ENCODE measurements around the gene RABGGTA.

The RABGGTA gene

DNA sequence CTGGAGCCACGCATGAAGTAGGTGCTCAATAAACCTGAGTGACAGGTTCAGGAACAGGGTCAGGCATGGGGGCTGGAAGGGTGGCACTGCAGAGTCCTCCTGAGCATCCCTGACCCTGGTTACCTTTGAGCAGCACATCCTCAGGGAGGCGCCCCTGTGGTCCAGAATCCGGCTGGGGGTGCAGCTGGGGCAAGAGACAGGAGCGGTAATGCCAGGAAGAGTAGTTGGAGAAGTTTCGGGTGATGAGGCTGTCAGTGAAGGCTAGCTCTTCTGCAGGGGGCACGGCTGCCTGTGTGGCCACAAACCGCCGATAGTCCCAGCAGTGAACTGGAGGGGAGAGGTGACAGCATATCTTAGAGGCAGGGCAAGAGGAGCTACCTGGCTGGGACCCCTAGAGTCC lies 2.0 kb downstream of the RABGGTA start:
- Histone ChIP-seq H3K79me1 (ENCODE audit: low read length) (peaks cover 13% of the 10 kb centered on the region), H3K4me2 (ENCODE audit: low read length) (no peak overlapping the region), H2BK120ac (ENCODE audit: insufficient read depth, low read length, poor library complexity) (no peak overlapping the region), H3K9ac (ENCODE audit: low read length) (no peak overlapping the region), H4K8ac (ENCODE audit: low read depth, low read length) (no peak overlapping the region), H2BK12ac (ENCODE audit: low read length) (no peak overlapping the region), H2AFZ (ENCODE audit: insufficient read depth, low read length, poor library complexity) (no peak overlapping the region), H4K12ac (ENCODE audit: low read depth, low read length) (no peak overlapping the region), H3K14ac (ENCODE audit: low read length) (no peak overlapping the region), H2BK5ac (ENCODE audit: low read depth, low read length, poor library complexity) (no peak overlapping the region), H3K23ac (ENCODE audit: low read length) (no peak overlapping the region), H3K4me3 (ENCODE audit: low read depth, low read length) (no peak overlapping the region), H3K4me1 (ENCODE audit: control insufficient read depth in 1 of 2, insufficient read depth in 2 of 2, low read length in 2 of 2) (peaks cover 11 to 16% of the 10 kb centered on the region in 2 experiments), H3K36me3 (ENCODE audit: control insufficient read depth in 1 of 2, insufficient read depth in 2 of 2, low read length in 2 of 2) (peaks cover 30 to 40% of the 10 kb centered on the region in 2 experiments), H4K91ac (ENCODE audit: low read depth, low read length) (no peak overlapping the region), H3K27me3 (ENCODE audit: insufficient read depth, low read length) (no peaks in the 10 kb centered on the region), H3K4ac (ENCODE audit: low read depth, low read length) (no peak overlapping the region), H3K79me2 (ENCODE audit: control insufficient read depth, insufficient read depth, low read length, poor library complexity) (peaks cover 4% of the 10 kb centered on the region), H3K27ac (ENCODE audit: low read depth, low read length) (no peak overlapping the region), H3K18ac (ENCODE audit: low read length) (no peak overlapping the region), H2AK5ac (ENCODE audit: low read length) (no peak overlapping the region), H3K9me3 (ENCODE audit: insufficient read depth, low read depth, low read length) (no peaks in the 10 kb centered on the region)
- DNase-seq, result no peak
- WGBS (ENCODE audit: extremely low coverage, insufficient coverage, insufficient read length), result no CpG with 5 or more reads among the region's 8 CpGs

GRCh38 chr14:24268225-24268624 lies 3.2 kb downstream of the RABGGTA start:
- Histone ChIP-seq H3K23ac (ENCODE audit: low read length) (no peak overlapping the region), H3K79me1 (ENCODE audit: low read length) (peaks cover 23% of the 10 kb centered on the region), H3K36me3 (ENCODE audit: control insufficient read depth in 1 of 2, insufficient read depth in 2 of 2, low read length in 2 of 2) (peaks cover 30 to 40% of the 10 kb centered on the region in 2 experiments), H2BK5ac (ENCODE audit: low read depth, low read length, poor library complexity) (no peak overlapping the region), H3K4me1 (ENCODE audit: control insufficient read depth in 1 of 2, insufficient read depth in 2 of 2, low read length in 2 of 2) (peaks cover 21 to 23% of the 10 kb centered on the region in 2 experiments), H2AK5ac (ENCODE audit: low read length) (no peak overlapping the region), H3K4me2 (ENCODE audit: low read length) (no peak overlapping the region), H3K4me3 (ENCODE audit: low read depth, low read length) (no peak overlapping the region), H2AFZ (ENCODE audit: insufficient read depth, low read length, poor library complexity) (no peak overlapping the region), H4K12ac (ENCODE audit: low read depth, low read length) (no peak overlapping the region), H3K27ac (ENCODE audit: low read depth, low read length) (no peak overlapping the region), H3K18ac (ENCODE audit: low read length) (no peak overlapping the region), H3K27me3 (ENCODE audit: insufficient read depth, low read length) (no peaks in the 10 kb centered on the region), H2BK12ac (ENCODE audit: low read length) (no peak overlapping the region), H3K4ac (ENCODE audit: low read depth, low read length) (no peak overlapping the region), H3K14ac (ENCODE audit: low read length) (no peak overlapping the region), H2BK120ac (ENCODE audit: insufficient read depth, low read length, poor library complexity) (no peak overlapping the region), H3K9me3 (ENCODE audit: insufficient read depth, low read depth, low read length) (no peaks in the 10 kb centered on the region), H4K91ac (ENCODE audit: low read depth, low read length) (no peak overlapping the region), H4K8ac (ENCODE audit: low read depth, low read length) (no peak overlapping the region), H3K9ac (ENCODE audit: low read length) (no peak overlapping the region), H3K79me2 (ENCODE audit: control insufficient read depth, insufficient read depth, low read length, poor library complexity) (peaks cover 5% of the 10 kb centered on the region)
- WGBS (ENCODE audit: extremely low coverage, insufficient coverage, insufficient read length), result no CpG with 5 or more reads among the region's 9 CpGs
- DNase-seq, result no peak

- H3K79me1 ChIP-seq (ENCODE audit: low read length), result peaks cover 30% of the 10 kb centered on the region
- no peak overlapping the region for H3K9ac ChIP-seq (ENCODE audit: low read length)
- H3K79me2 ChIP-seq (ENCODE audit: control insufficient read depth, insufficient read depth, low read length, poor library complexity), result peaks cover 9% of the 10 kb centered on the region
- H3K14ac ChIP-seq (ENCODE audit: low read length), result no peak overlapping the region
- no peak overlapping the region for H3K23ac ChIP-seq (ENCODE audit: low read length)
- no peak overlapping the region for H4K91ac ChIP-seq (ENCODE audit: low read depth, low read length)
- peaks cover 28 to 30% of the 10 kb centered on the region in 2 experiments for H3K4me1 ChIP-seq (ENCODE audit: control insufficient read depth in 1 of 2, insufficient read depth in 2 of 2, low read length in 2 of 2)
- H2AK5ac ChIP-seq (ENCODE audit: low read length), result no peak overlapping the region
- H3K36me3 ChIP-seq (ENCODE audit: control insufficient read depth in 1 of 2, insufficient read depth in 2 of 2, low read length in 2 of 2), result peaks cover 30 to 40% of the 10 kb centered on the region in 2 experiments
- no peak overlapping the region for H4K12ac ChIP-seq (ENCODE audit: low read depth, low read length)
- H3K27ac ChIP-seq (ENCODE audit: low read depth, low read length), result no peak overlapping the region
- no peak overlapping the region for H3K4me3 ChIP-seq (ENCODE audit: low read depth, low read length)
- H3K18ac ChIP-seq (ENCODE audit: low read length), result no peak overlapping the region
- WGBS (ENCODE audit: extremely low coverage, insufficient coverage, insufficient read length), result no CpG with 5 or more reads among the region's 9 CpGs
- no peak overlapping the region for H3K4me2 ChIP-seq (ENCODE audit: low read length)
- no peak overlapping the region for H3K4ac ChIP-seq (ENCODE audit: low read depth, low read length)
- H4K8ac ChIP-seq (ENCODE audit: low read depth, low read length), result no peak overlapping the region
- H3K9me3 ChIP-seq (ENCODE audit: insufficient read depth, low read depth, low read length), result no peaks in the 10 kb centered on the region
- H2BK120ac ChIP-seq (ENCODE audit: insufficient read depth, low read length, poor library complexity), result no peak overlapping the region
- no peaks in the 10 kb centered on the region for H3K27me3 ChIP-seq (ENCODE audit: insufficient read depth, low read length)
- H2BK12ac ChIP-seq (ENCODE audit: low read length), result no peak overlapping the region
- H2AFZ ChIP-seq (ENCODE audit: insufficient read depth, low read length, poor library complexity), result no peak overlapping the region
- peak in 1 of 2 donors; percentile 40 for DNase-seq
- H2BK5ac ChIP-seq (ENCODE audit: low read depth, low read length, poor library complexity), result no peak overlapping the region
Measured at GRCh38 chr14:24267516-24267915, 3.9 kb downstream of the RABGGTA start.

DNA sequence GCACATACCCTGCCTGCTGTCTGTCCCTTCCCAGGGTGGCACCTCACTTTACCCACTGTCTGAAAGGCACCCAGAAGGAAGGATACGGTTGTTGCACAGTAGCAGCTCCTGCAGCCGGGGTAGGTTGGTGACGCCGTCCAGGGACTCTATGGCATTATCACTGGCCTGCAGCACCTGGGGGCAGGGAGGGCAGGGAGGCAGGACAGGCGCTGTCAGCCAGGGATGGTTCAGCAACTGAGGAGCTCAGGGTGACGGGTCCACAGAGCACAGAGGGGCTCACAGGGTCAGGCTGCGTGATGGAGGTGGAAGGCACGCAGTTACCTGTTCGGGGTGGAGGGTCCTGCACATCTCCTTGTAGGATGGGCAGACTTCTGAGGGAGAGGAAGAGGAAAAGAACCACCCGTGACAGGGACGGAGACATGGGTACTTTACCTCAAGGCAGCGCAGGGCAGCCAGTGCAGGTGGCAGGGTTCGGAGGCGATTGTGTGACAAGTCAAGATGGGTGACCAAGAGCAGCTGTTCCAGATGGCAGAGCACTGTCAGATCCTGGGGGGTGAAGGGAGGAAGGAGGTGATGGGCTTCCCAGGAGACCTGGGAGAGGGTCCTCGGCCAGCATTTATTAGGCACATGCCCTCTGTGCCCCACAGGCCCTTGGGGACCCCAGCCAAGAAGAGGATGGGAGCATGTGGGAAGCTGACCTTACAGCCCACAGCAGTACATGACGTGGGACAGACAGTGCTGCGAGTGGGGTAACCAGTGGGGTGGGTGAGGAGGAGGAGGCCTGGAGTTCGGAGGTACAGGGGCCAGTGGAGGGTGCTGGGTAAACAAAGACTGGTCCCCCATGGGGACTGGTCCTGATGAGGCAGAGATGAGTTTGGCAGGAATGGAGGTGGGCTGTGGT lies 4.8 kb downstream of the RABGGTA start:
- Histone ChIP-seq H3K27ac (ENCODE audit: low read depth, low read length) (no peak overlapping the region), H3K79me1 (ENCODE audit: low read length) (peaks cover 37% of the 10 kb centered on the region), H4K12ac (ENCODE audit: low read depth, low read length) (no peak overlapping the region), H4K91ac (ENCODE audit: low read depth, low read length) (peak overlapping the region; percentile 7), H3K4me1 (ENCODE audit: control insufficient read depth in 1 of 2, insufficient read depth in 2 of 2, low read length in 2 of 2) (peaks cover 35 to 36% of the 10 kb centered on the region in 2 experiments), H2AFZ (ENCODE audit: insufficient read depth, low read length, poor library complexity) (no peak overlapping the region), H3K4ac (ENCODE audit: low read depth, low read length) (no peak overlapping the region), H3K36me3 (ENCODE audit: control insufficient read depth in 1 of 2, insufficient read depth in 2 of 2, low read length in 2 of 2) (peaks cover 30 to 40% of the 10 kb centered on the region in 2 experiments), H3K23ac (ENCODE audit: low read length) (no peak overlapping the region), H3K14ac (ENCODE audit: low read length) (no peak overlapping the region), H2AK5ac (ENCODE audit: low read length) (peak overlapping the region; percentile 2), H3K9ac (ENCODE audit: low read length) (no peak overlapping the region), H3K18ac (ENCODE audit: low read length) (no peak overlapping the region), H2BK5ac (ENCODE audit: low read depth, low read length, poor library complexity) (no peak overlapping the region), H2BK120ac (ENCODE audit: insufficient read depth, low read length, poor library complexity) (no peak overlapping the region), H3K4me3 (ENCODE audit: low read depth, low read length) (no peak overlapping the region), H4K8ac (ENCODE audit: low read depth, low read length) (no peak overlapping the region), H3K4me2 (ENCODE audit: low read length) (no peak overlapping the region), H3K79me2 (ENCODE audit: control insufficient read depth, insufficient read depth, low read length, poor library complexity) (peaks cover 12% of the 10 kb centered on the region), H2BK12ac (ENCODE audit: low read length) (no peak overlapping the region), H3K27me3 (ENCODE audit: insufficient read depth, low read length) (no peaks in the 10 kb centered on the region), H3K9me3 (ENCODE audit: insufficient read depth, low read depth, low read length) (no peaks in the 10 kb centered on the region)
- WGBS (ENCODE audit: extremely low coverage, insufficient coverage, insufficient read length), result no CpG with 5 or more reads among the region's 18 CpGs
- DNase-seq, result no peak
